Left ventricle myocardium inferior (tissue), 1 donor: ENCODE measurements around the gene NTRK3. TPM values are rescaled to one million over a fixed set of nuclear protein-coding genes. Genes with fewer than 3 reads are reported as not detected.

Experiments
- DNase-seq: peaks from one replicate; pipeline ENCODE4 v3.0.0-alpha.2; 2020
- H3K27ac ChIP-seq: fragments of 200-600 bp; replicated peaks from 2 replicates; pipeline ENCODE4 v1.8.0; 2021
- H3K27me3 ChIP-seq: fragments of 200-600 bp; 2 replicates; pipeline ENCODE4 v1.8.0; 2021; ENCODE audit warnings: low read depth
- H3K36me3 ChIP-seq: fragments of 200-600 bp; 2 replicates; pipeline ENCODE4 v1.8.0; 2021
- H3K4me1 ChIP-seq: fragments of 200-600 bp; 2 replicates; pipeline ENCODE4 v1.8.0; 2021
- H3K4me3 ChIP-seq: fragments of 200-600 bp; 2 replicates; pipeline ENCODE4 v1.8.0; 2021; ENCODE audit warnings: mild to moderate bottlenecking, moderate library complexity
- H3K9me3 ChIP-seq: fragments of 200-600 bp; replicated peaks from 2 replicates; pipeline ENCODE4 v1.8.0; 2021
- intact Hi-C: fragments of 100-400 bp; cut with micrococcal nuclease; formaldehyde crosslinking; loops from one replicate; pipeline ENCODE4 v1.11.0; 2022
- total RNA-seq: library from RNA; stranded (reverse); fragmentation: NEBNext Ultra II Directional; extraction: Animal tissue kit (Norgen Biotek cat#: 25700); gene quantifications from one replicate; pipeline ENCODE4 v1.2.1, GENCODE V29; 2021
- TF ChIP-seq, protein P1 (sequence below): fragments of 200-600 bp; IDR thresholded peaks from 2 replicates; pipeline ENCODE4 v1.8.0; 2021; ENCODE audit warnings: antibody characterized with exemption, mild to moderate bottlenecking, borderline replicate concordance
- donor health status: DM: no; HTN: yes; CAD: no; lungs with severe emphysema.

The NTRK3 gene
- total RNA-seq, 1 donor from 2014 or later, result 1.6 TPM

DNA sequence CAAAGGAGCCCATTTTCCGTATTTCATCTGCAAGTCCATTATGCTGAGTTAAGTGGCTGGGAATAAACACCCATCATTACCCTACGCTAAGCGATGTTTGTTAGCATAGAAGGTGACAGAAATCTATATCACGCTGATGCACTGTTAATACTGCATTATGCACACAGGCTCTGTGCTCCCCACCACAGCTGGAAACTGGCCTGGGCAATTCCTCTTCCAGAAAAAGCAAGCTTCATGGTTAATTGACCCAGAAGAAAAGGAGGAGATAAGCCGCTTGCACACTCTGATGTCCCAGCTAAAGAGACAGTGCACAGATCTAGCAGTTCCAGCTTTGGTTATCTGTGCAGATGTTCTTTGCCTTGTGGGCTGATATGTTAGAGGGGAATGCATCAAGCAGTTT, 232.6 kb downstream of the NTRK3 start:
- no peaks in the 10 kb centered on the region for H3K27me3 ChIP-seq
- no peak overlapping the region for H3K4me3 ChIP-seq
- no peak overlapping the region for H3K27ac ChIP-seq
- TF ChIP-seq, protein P1, sequence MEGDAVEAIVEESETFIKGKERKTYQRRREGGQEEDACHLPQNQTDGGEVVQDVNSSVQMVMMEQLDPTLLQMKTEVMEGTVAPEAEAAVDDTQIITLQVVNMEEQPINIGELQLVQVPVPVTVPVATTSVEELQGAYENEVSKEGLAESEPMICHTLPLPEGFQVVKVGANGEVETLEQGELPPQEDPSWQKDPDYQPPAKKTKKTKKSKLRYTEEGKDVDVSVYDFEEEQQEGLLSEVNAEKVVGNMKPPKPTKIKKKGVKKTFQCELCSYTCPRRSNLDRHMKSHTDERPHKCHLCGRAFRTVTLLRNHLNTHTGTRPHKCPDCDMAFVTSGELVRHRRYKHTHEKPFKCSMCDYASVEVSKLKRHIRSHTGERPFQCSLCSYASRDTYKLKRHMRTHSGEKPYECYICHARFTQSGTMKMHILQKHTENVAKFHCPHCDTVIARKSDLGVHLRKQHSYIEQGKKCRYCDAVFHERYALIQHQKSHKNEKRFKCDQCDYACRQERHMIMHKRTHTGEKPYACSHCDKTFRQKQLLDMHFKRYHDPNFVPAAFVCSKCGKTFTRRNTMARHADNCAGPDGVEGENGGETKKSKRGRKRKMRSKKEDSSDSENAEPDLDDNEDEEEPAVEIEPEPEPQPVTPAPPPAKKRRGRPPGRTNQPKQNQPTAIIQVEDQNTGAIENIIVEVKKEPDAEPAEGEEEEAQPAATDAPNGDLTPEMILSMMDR, result no peak
- DNase-seq, result no peak
- intact Hi-C loops, result no loop called here
- no peaks in the 10 kb centered on the region for H3K9me3 ChIP-seq
- H3K4me1 ChIP-seq, result no peaks in the 10 kb centered on the region
- H3K36me3 ChIP-seq, result no peaks in the 10 kb centered on the region

DNA sequence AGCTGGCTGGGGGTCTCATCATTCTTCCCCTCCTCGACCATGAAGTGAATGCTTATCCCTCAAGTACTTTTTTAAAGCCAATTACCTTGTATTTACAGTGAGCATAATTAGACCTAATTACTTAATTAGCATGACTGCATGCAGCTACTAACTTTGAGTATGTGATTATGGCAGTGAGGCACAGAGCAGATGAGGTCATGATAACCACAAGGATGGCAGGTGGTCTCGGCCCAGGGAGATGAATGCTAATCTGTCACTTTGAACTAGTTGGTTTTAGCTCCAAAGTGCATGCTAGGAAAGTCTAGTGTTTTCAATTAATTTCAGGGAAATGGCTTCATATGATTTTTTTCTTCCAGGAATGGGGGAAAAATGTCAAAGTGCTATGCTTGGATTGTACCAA, 233.8 kb downstream of the NTRK3 start:
- Histone ChIP-seq H3K27me3 (peaks cover 4% of the 10 kb centered on the region), H3K9me3 (no peaks in the 10 kb centered on the region), H3K27ac (no peak overlapping the region), H3K4me1 (no peaks in the 10 kb centered on the region), H3K36me3 (no peaks in the 10 kb centered on the region), H3K4me3 (no peak overlapping the region)
- intact Hi-C loops, result no loop called here
- TF ChIP-seq, protein P1, result no peak
- no peak for DNase-seq

DNA sequence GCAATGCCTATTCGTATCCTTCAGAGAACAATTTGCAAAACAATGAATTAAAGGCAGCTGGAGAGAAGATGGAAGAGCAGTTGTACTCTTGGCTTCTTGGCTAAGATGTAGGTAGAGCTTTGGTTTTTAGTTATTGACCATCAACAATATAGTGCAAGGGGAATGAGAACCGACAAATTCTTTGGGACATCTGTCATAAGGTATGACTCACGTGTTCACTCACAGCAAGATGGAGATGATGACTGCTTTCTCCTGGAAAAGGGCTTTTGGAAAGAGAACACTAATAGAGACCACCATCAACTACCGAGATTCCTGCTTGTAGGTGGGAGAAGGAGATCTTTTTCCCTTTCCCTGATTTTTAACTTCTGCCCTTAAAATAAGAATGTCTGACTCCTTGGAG, 234.9 kb downstream of the NTRK3 start:
- H3K36me3 ChIP-seq, result no peaks in the 10 kb centered on the region
- H3K27ac ChIP-seq, result no peak overlapping the region
- peaks cover 4% of the 10 kb centered on the region for H3K27me3 ChIP-seq
- no peaks in the 10 kb centered on the region for H3K9me3 ChIP-seq
- no peaks in the 10 kb centered on the region for H3K4me1 ChIP-seq
- no peak overlapping the region for H3K4me3 ChIP-seq
- intact Hi-C loops, result no loop called here
- DNase-seq, result no peak
- TF ChIP-seq, protein P1, result no peak

- Histone ChIP-seq H3K4me1 (no peaks in the 10 kb centered on the region), H3K9me3 (no peaks in the 10 kb centered on the region), H3K36me3 (no peaks in the 10 kb centered on the region), H3K27me3 (peaks cover 4% of the 10 kb centered on the region), H3K4me3 (no peak overlapping the region), H3K27ac (no peak overlapping the region)
- TF ChIP-seq, protein P1, result no peak
- intact Hi-C loops, result no loop called here
- no peak for DNase-seq
These were observed 235.7 kb downstream of the NTRK3 start for GRCh38 chr15:88020806-88021205.

DNA sequence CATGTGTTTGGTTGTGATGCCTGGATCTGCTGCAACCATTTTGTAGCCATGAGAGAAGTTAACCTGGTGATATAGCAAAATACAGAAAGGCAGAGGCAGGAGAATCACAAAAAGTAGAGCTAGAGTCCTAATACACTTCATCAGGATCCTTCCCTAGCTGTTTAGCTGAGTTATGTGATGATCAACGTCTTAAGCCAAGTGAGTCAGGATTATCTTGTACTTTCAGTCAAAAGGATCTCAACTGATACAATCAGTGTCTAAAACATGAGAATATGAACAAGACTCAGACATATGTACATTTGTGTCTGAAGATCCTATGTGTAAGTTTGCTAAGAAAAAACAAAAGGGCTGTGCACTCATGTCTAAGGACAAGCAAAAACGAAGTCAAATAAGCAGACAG, 236.9 kb downstream of the NTRK3 start:
- Histone ChIP-seq H3K27ac (no peak overlapping the region), H3K36me3 (no peaks in the 10 kb centered on the region), H3K4me1 (peaks cover 3% of the 10 kb centered on the region), H3K4me3 (no peak overlapping the region), H3K9me3 (no peaks in the 10 kb centered on the region), H3K27me3 (peaks cover 4% of the 10 kb centered on the region)
- intact Hi-C loops, result no loop called here
- TF ChIP-seq, protein P1, result no peak
- DNase-seq, result no peak
